HL-60 (cell line): Measurements from ENCODE around the gene TLX3.

Experiments
- GABPA ChIP-seq: IDR thresholded peaks from 2 replicates; pipeline ENCODE4 v1.6.1; 2012; ENCODE audit warnings: low read depth
- POLR2AphosphoS5 ChIP-seq: IDR thresholded peaks from 2 replicates; pipeline ENCODE4 v1.6.1; 2012; ENCODE audit warnings: low read depth
- SPI1 ChIP-seq: IDR thresholded peaks from 2 replicates; pipeline ENCODE4 v1.6.1; 2012; ENCODE audit warnings: low read depth, mild to moderate bottlenecking, borderline replicate concordance
- TF ChIP-seq, protein P1 (sequence below): IDR thresholded peaks from one replicate; pipeline ENCODE4 v1.5.1; 2011; ENCODE audit warnings: low read length, control low read depth, inconsistent platforms; ENCODE audit not compliant: insufficient read depth
- TF ChIP-seq, protein P2 (sequence below): IDR thresholded peaks from 2 replicates; pipeline ENCODE4 v1.6.1; 2012; ENCODE audit warnings: low read depth; ENCODE audit not compliant: insufficient replicate concordance

DNA sequence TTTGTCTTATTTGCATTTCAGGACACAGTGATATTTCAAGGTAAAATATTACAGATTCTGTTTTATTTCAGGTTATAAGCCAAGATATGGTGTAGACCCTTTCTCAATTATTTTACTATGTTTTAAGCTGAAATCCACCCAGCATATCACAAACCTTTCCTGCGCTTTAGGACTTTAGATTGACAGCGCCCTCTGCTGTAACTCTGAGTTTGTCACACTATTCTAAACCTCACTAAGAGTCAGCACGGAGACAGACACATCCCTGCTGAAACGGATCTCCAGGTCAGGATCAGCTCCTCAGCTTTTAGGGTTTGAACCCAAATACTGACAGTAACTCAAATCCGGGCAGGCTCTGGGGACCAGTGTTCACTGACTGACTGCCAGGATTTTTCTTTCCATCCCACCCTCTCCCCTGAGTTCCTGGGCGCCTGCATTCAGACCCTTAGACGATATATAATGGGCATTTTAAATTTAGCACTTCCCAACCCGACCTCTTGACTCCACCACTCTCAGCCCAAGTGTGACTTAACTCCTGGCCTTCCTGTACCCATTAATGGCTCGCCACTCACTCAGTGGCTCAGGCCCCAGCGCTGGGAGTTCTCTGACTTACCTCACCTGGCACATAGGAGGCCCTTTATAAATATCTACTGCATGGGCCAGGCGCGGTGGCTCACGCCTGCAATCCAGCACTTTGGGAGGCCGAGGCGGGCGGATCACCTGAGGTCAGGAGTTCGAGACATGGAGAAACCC, 33.5 kb downstream of the TLX3 start:
- TF ChIP-seq, protein P1, sequence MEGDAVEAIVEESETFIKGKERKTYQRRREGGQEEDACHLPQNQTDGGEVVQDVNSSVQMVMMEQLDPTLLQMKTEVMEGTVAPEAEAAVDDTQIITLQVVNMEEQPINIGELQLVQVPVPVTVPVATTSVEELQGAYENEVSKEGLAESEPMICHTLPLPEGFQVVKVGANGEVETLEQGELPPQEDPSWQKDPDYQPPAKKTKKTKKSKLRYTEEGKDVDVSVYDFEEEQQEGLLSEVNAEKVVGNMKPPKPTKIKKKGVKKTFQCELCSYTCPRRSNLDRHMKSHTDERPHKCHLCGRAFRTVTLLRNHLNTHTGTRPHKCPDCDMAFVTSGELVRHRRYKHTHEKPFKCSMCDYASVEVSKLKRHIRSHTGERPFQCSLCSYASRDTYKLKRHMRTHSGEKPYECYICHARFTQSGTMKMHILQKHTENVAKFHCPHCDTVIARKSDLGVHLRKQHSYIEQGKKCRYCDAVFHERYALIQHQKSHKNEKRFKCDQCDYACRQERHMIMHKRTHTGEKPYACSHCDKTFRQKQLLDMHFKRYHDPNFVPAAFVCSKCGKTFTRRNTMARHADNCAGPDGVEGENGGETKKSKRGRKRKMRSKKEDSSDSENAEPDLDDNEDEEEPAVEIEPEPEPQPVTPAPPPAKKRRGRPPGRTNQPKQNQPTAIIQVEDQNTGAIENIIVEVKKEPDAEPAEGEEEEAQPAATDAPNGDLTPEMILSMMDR: peak; percentile 56
- TF ChIP-seq GABPA (no peak), POLR2AphosphoS5 (no peak), SPI1 (no peak)
- TF ChIP-seq, protein P2, sequence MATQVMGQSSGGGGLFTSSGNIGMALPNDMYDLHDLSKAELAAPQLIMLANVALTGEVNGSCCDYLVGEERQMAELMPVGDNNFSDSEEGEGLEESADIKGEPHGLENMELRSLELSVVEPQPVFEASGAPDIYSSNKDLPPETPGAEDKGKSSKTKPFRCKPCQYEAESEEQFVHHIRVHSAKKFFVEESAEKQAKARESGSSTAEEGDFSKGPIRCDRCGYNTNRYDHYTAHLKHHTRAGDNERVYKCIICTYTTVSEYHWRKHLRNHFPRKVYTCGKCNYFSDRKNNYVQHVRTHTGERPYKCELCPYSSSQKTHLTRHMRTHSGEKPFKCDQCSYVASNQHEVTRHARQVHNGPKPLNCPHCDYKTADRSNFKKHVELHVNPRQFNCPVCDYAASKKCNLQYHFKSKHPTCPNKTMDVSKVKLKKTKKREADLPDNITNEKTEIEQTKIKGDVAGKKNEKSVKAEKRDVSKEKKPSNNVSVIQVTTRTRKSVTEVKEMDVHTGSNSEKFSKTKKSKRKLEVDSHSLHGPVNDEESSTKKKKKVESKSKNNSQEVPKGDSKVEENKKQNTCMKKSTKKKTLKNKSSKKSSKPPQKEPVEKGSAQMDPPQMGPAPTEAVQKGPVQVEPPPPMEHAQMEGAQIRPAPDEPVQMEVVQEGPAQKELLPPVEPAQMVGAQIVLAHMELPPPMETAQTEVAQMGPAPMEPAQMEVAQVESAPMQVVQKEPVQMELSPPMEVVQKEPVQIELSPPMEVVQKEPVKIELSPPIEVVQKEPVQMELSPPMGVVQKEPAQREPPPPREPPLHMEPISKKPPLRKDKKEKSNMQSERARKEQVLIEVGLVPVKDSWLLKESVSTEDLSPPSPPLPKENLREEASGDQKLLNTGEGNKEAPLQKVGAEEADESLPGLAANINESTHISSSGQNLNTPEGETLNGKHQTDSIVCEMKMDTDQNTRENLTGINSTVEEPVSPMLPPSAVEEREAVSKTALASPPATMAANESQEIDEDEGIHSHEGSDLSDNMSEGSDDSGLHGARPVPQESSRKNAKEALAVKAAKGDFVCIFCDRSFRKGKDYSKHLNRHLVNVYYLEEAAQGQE: no peak
